K562 (cell line): ENCODE data around the gene MCL1. TPM values are rescaled to one million over a fixed set of nuclear protein-coding genes. Genes with fewer than 3 reads are reported as not detected.

Experiments used
- ATAC-seq: fragments of 200-7000 bp; cut with Tn5 transposase; 3 replicates; pipeline ENCODE4 v1.9.1; 2020; ENCODE audit warnings: moderate library complexity
- BruUV-seq: library from RNA; stranded (reverse); fragments of 400-500 nt; replicated peaks from 2 replicates; lab custom pipeline; 2021; lab: Mats Ljungman, UMichigan
- CTCF ChIA-PET: fragments of 300-600 bp; formaldehyde crosslinking; extraction: SDS; loops from one replicate; lab custom pipeline; 2021; ENCODE audit warnings: low intra/inter-chr PET ratio; lab: Yijun Ruan, JAX
- POLR2A ChIA-PET: fragments of 300-600, 350-650 bp; sonication (Branson Sonifier 250); formaldehyde crosslinking; extraction: SDS; loops from one replicate; lab custom pipeline; 2021; ENCODE audit warnings: antibody characterized with exemption, inconsistent platforms; lab: Yijun Ruan, JAX
- DNase-seq, 4 experiments: peaks; one replicate each; pipeline versions ENCODE4 v3.0.0 to v3.0.0-alpha.2; 2011 to 2018; ENCODE audit warnings: low spot score in 3 of 4, mixed read lengths in 3 of 4; ENCODE audit errors: extremely low read depth in 1 of 4
- FAIRE-seq: peaks from 2 replicates; lab custom pipeline; 2011; peaks lifted over from hg19 to GRCh38; lab: Jason Lieb, UNC
- H2AFZ ChIP-seq: 2 replicates; pipeline ENCODE4 v1.6.0; 2011; ENCODE audit warnings: low read depth, low read length, control low read depth, inconsistent platforms
- H3K27ac ChIP-seq: fragments of 200-600 bp; 3 replicates; pipeline ENCODE4 v1.8.0; 2011; ENCODE audit warnings: low read depth, mild to moderate bottlenecking, control low read depth, inconsistent platforms, low read length, moderate library complexity, mixed read lengths; ENCODE audit errors: extremely low read depth
- H3K27me3 ChIP-seq, 2 experiments: fragments of 300-600 bp in 1 of 2; 2 replicates in 1 of 2; 3 replicates in 1 of 2; pipeline versions ENCODE4 v1.6.0 to v1.8.0; 2011; ENCODE audit warnings: inconsistent platforms in 2 of 2, low read length in 2 of 2, mild to moderate bottlenecking in 1 of 2, mixed read lengths in 1 of 2, moderate library complexity in 1 of 2; ENCODE audit not compliant: control insufficient read depth in 2 of 2, insufficient read depth in 2 of 2
- H3K36me3 ChIP-seq: fragments of 300-600 bp; 3 replicates; pipeline ENCODE4 v1.8.0; 2011; ENCODE audit warnings: mild to moderate bottlenecking, low read length, inconsistent platforms; ENCODE audit not compliant: control insufficient read depth, insufficient read depth
- H3K4me1 ChIP-seq, 2 experiments: fragments of 200-600 bp in 1 of 2; replicated peaks in 1 of 2; 2 replicates in 1 of 2; 3 replicates in 1 of 2; pipeline versions ENCODE4 v1.5.1 to v1.8.0; 2011; ENCODE audit warnings: inconsistent platforms in 2 of 2, low read length in 2 of 2, mild to moderate bottlenecking in 1 of 2, mixed read lengths in 1 of 2, moderate library complexity in 1 of 2; ENCODE audit not compliant: control insufficient read depth in 2 of 2, insufficient read depth in 2 of 2
- H3K4me2 ChIP-seq: 2 replicates; pipeline ENCODE4 v1.6.1; 2011; ENCODE audit warnings: low read length, control low read depth, inconsistent platforms, mixed read lengths; ENCODE audit not compliant: insufficient read depth
- H3K4me3 ChIP-seq: fragments of 200-600 bp; sonication (generic), shearing (Covaris generic); 2 replicates; pipeline ENCODE4 v1.5.1; 2016; ENCODE audit warnings: control low read depth, inconsistent platforms
- H3K79me2 ChIP-seq: fragments of 200-600 bp; 3 replicates; pipeline ENCODE4 v1.8.0; 2011; ENCODE audit warnings: low read length, inconsistent platforms; ENCODE audit not compliant: control insufficient read depth, insufficient read depth
- H3K9ac ChIP-seq, 2 experiments: 2 replicates each; pipeline versions ENCODE4 v1.6.0 to v1.6.1; 2011; ENCODE audit warnings: low read depth in 2 of 2, low read length in 2 of 2, control low read depth in 1 of 2, inconsistent platforms in 1 of 2, mild to moderate bottlenecking in 1 of 2, mixed read lengths in 1 of 2; ENCODE audit not compliant: insufficient read depth in 1 of 2
- H3K9me1 ChIP-seq: one replicate; pipeline ENCODE4 v1.6.0; 2011; ENCODE audit warnings: inconsistent platforms, mild to moderate bottlenecking, low read length, moderate library complexity; ENCODE audit not compliant: control insufficient read depth, insufficient read depth
- H3K9me3 ChIP-seq: replicated peaks from 2 replicates; pipeline ENCODE4 v1.5.1; 2011; ENCODE audit warnings: low read depth, low read length, inconsistent platforms; ENCODE audit not compliant: control insufficient read depth, insufficient read depth
- H4K20me1 ChIP-seq: replicated peaks from 2 replicates; pipeline ENCODE4 v1.6.1; 2011; ENCODE audit warnings: low read length, inconsistent platforms, mixed read lengths; ENCODE audit not compliant: control insufficient read depth, insufficient read depth
- CCAR2 ChIP-seq: fragments of 200-400 bp; formaldehyde crosslinking; IDR thresholded peaks from 2 replicates; pipeline ENCODE4 v1.6.1; 2017; ENCODE audit warnings: mild to moderate bottlenecking, low read depth, low read length
- CREBBP ChIP-seq: IDR thresholded peaks from one replicate; pipeline ENCODE4 v1.6.1; 2012; ENCODE audit warnings: low read depth, mild to moderate bottlenecking, control low read depth, inconsistent platforms, low read length
- FOXJ2 ChIP-seq: fragments of 200-800 bp; sonication (Bioruptor generic); IDR thresholded peaks from 2 replicates; pipeline ENCODE4 v1.6.1; 2016; ENCODE audit warnings: missing genetic modification characterization, missing compliant biosample characterization
- POLR2G ChIP-seq: fragments of 200-400 bp; formaldehyde crosslinking; IDR thresholded peaks from 2 replicates; pipeline ENCODE4 v1.6.1; 2017; ENCODE audit warnings: low read depth, mild to moderate bottlenecking, antibody characterized with exemption, low read length, moderate library complexity
- RBFOX2 ChIP-seq: fragments of 200-400 bp; formaldehyde crosslinking; IDR thresholded peaks from 2 replicates; pipeline ENCODE4 v1.6.1; 2017; ENCODE audit warnings: low read depth, mild to moderate bottlenecking, low read length, moderate library complexity
- RBM17 ChIP-seq: fragments of 200-400 bp; formaldehyde crosslinking; IDR thresholded peaks from 2 replicates; pipeline ENCODE4 v1.6.1; 2017; ENCODE audit warnings: low read depth, mild to moderate bottlenecking, low read length, borderline replicate concordance
- RFX5 ChIP-seq: IDR thresholded peaks from 2 replicates; pipeline ENCODE4 v1.6.1; 2011; ENCODE audit warnings: low read depth, mild to moderate bottlenecking, improper control_type of control experiment, low read length
- TRIM28 ChIP-seq: fragments of 450-650 bp; IDR thresholded peaks from 2 replicates; pipeline ENCODE4 v1.6.1; 2017
- XRCC4 ChIP-seq: IDR thresholded peaks from one replicate; pipeline ENCODE4 v1.6.1; 2011; ENCODE audit not compliant: insufficient read depth, insufficient read length; ENCODE audit errors: extremely low read depth
- ZNF12 ChIP-seq: sonication (generic); formaldehyde crosslinking; IDR thresholded peaks from 2 replicates; pipeline ENCODE4 v1.4.0; 2020; ENCODE audit warnings: mild to moderate bottlenecking, missing genetic modification reagents
- WGBS: fragments of 100-300 bp; shearing (Covaris generic); methylation state at CpG from one replicate; pipeline ENCODE4 v1.1.6; 2016; ENCODE audit warnings: low coverage, mixed read lengths; ENCODE audit not compliant: insufficient coverage; ENCODE audit errors: missing lambda C conversion rate; 5-methylcytosine and 5-hydroxymethylcytosine counted together
- in situ Hi-C: fragments of 300-500 bp; cut with MboI; formaldehyde crosslinking; loops from 4 replicates; pipeline ENCODE4 v1.15.0; 2018; ENCODE audit warnings: inconsistent platforms, mixed read lengths
- intact Hi-C: fragments of 100-400 bp; cut with micrococcal nuclease; formaldehyde crosslinking; loops from 2 replicates; pipeline ENCODE4 v1.14.2; 2022
- polyA plus RNA-seq, 8 experiments: library from polyadenylated mRNA; depleted of rRNA in 4 of 8; stranded (reverse) in 5 of 8; unstranded in 3 of 8; fragments of >200 nt; fragmentation: Nextera tagmentation in 2 of 8; fragmentation: Illumina TruSeq in 1 of 8; extraction: Ambion mirVana in 2 of 8; extraction: Trizol in 1 of 8; gene quantifications; 2 replicates each; pipeline versions ENCODE4 v1.2.1 to v1.2.3, GENCODE V29; 2011 to 2014; ENCODE audit warnings: inconsistent platforms in 1 of 8, missing spikeins in 1 of 8
- total RNA-seq, 7 experiments: library from RNA; depleted of rRNA in 6 of 7; stranded (reverse); fragments of >200 nt in 6 of 7; fragmentation: Illumina TruSeq in 2 of 7; extraction: Trizol in 2 of 7; gene quantifications; 2 replicates each; pipeline versions ENCODE4 v1.2.1 to v1.2.3, GENCODE V29; 2011 to 2021; ENCODE audit warnings: low replicate concordance in 1 of 7

MCL1 gene
- total and polyA plus RNA-seq, 9 of the 15 experiments (the other 6 are each of a cell fraction or from before 2014, with no cell fraction given) = 27.1 to 224 (median 138) TPM

DNA sequence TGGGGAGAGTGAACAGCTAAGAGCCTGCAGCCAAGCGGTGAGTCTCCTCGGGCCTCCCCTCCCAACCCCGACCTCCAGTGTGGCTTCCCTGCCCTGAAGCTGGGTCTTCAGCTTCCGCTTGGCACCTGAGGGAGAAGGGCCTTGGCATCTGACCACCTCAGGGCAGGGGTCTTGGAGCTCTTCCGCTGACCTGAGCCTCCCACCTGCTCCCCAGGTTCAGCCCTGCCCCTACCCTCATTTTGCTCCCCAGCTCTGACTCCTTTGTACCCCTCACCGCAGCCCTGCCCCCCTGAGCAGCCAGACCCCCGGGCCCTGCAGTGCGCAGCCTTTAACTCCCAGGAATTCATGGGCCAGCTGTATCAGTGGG lies 25.3 kb downstream of the MCL1 start:
- no peak overlapping the region for H2AFZ ChIP-seq
- TF ChIP-seq TRIM28 (no peak), CREBBP (no peak), FOXJ2 (tag) (no peak), POLR2G (peak; percentile 57; the same call in 1 of the 2 replicates), ZNF12 (CRISPR knock-in tag) (no peak), RFX5 (no peak), XRCC4 (no peak), RBFOX2 (peak; percentile 64), RBM17 (no peak), CCAR2 (no peak)
- no peak overlapping the region for H3K4me2 ChIP-seq
- H3K4me1 ChIP-seq = peaks cover 28 to 83% of the 10 kb centered on the region in 2 experiments
- intact Hi-C loops (no loop called here), in situ Hi-C loops (no loop called here)
- no peak for DNase-seq
- peaks cover 9% of the 10 kb centered on the region for H4K20me1 ChIP-seq
- peaks cover 72% of the 10 kb centered on the region for H3K36me3 ChIP-seq
- no peaks in the 10 kb centered on the region for H3K27me3 ChIP-seq
- POLR2A ChIA-PET = interaction anchor here (0.5 to 2.7 kb wide), 6 partner anchors 9 to 297 kb away, joined by 3 to 10 read pairs (median 3); partner anchors contain the start of gene CA14
- no peaks in the 10 kb centered on the region for H3K9me1 ChIP-seq
- FAIRE-seq = no peak
- ATAC-seq = no peak
- peak overlapping the region in 1 of 2 experiments; percentile 81; a peak in 3 of 4 replicates for H3K9ac ChIP-seq
- no peak overlapping the region for H3K4me3 ChIP-seq
- no peaks in the 10 kb centered on the region for H3K9me3 ChIP-seq
- H3K79me2 ChIP-seq = peaks cover 72% of the 10 kb centered on the region
- peak overlapping the region; percentile 77; the same call in 2 of the 3 replicates for H3K27ac ChIP-seq
- BruUV-seq = no TSS peak
- CTCF ChIA-PET = no interaction called here
- WGBS = 95% methylated on average over 8 of the region's 8 CpGs
